OCI-LY7 (cell line): ENCODE data around the gene PSMD1. TPM values are rescaled to one million over a fixed set of nuclear protein-coding genes. Genes with fewer than 3 reads are reported as not detected.

Experiments
- BruUV-seq: library from RNA; stranded (reverse); fragments of 400-500 nt; replicated peaks from 2 replicates; lab custom pipeline; 2021; lab: Mats Ljungman, UMichigan
- CTCF ChIA-PET: fragments of 300-600 bp; sonication (Branson Sonifier 250); formaldehyde crosslinking; loops from one replicate; lab custom pipeline; 2022; ENCODE audit warnings: antibody characterized with exemption; ENCODE audit not compliant: unreplicated experiment; lab: Charles Lee
- POLR2A ChIA-PET: fragments of 300-600 bp; sonication (Branson Sonifier 250); formaldehyde crosslinking; loops from one replicate; lab custom pipeline; 2022; ENCODE audit warnings: antibody characterized with exemption; lab: Charles Lee
- DNase-seq: peaks from one replicate; pipeline ENCODE4 v3.0.0-alpha.2; 2015; ENCODE audit warnings: low spot score
- H2AFZ ChIP-seq: fragments of 200-600 bp; sonication (generic), shearing (Covaris generic); 2 replicates; pipeline ENCODE4 v1.6.1; 2014; ENCODE audit warnings: mild to moderate bottlenecking, antibody characterized with exemption, low read length, moderate library complexity
- H3K27ac ChIP-seq: fragments of 200-600 bp; sonication (generic); 2 replicates; pipeline ENCODE4 v1.5.1; 2014; ENCODE audit warnings: mixed run types, low read depth, mild to moderate bottlenecking, moderate library complexity, low read length, inconsistent platforms; ENCODE audit not compliant: poor library complexity, severe bottlenecking
- H3K36me3 ChIP-seq: fragments of 200-600 bp; sonication (generic); 2 replicates; pipeline ENCODE4 v1.6.1; 2014; ENCODE audit warnings: mild to moderate bottlenecking, antibody characterized with exemption, low read length, moderate library complexity, mixed read lengths; ENCODE audit not compliant: insufficient read depth
- H3K4me1 ChIP-seq: fragments of 200-600 bp; sonication (generic); 2 replicates; pipeline ENCODE4 v1.5.1; 2014; ENCODE audit warnings: mild to moderate bottlenecking, low read length; ENCODE audit not compliant: insufficient read depth, poor library complexity, severe bottlenecking
- H3K4me2 ChIP-seq: fragments of 200-600 bp; sonication (generic); 2 replicates; pipeline ENCODE4 v1.6.1; 2014; ENCODE audit warnings: mild to moderate bottlenecking, low read length
- H3K4me3 ChIP-seq: fragments of 200-600 bp; sonication (generic); 2 replicates; pipeline ENCODE4 v1.5.1; 2014; ENCODE audit warnings: mild to moderate bottlenecking, low read depth, low read length; ENCODE audit not compliant: poor library complexity, severe bottlenecking
- H3K79me2 ChIP-seq: fragments of 200-600 bp; sonication (generic); 2 replicates; pipeline ENCODE4 v1.6.1; 2016; ENCODE audit warnings: low read depth, mild to moderate bottlenecking, low read length, moderate library complexity, mixed read lengths; ENCODE audit not compliant: insufficient read depth
- H3K9me2 ChIP-seq: fragments of 200-600 bp; sonication (generic); 2 replicates; pipeline ENCODE4 v1.6.1; 2016; ENCODE audit warnings: mild to moderate bottlenecking, low read length, mixed read lengths; ENCODE audit not compliant: insufficient read depth
- H3K9me3 ChIP-seq: fragments of 200-600 bp; sonication (generic); 2 replicates; pipeline ENCODE4 v1.6.1; 2014; ENCODE audit warnings: mild to moderate bottlenecking, mixed run types, low read length, mixed read lengths
- H4K20me1 ChIP-seq: fragments of 200-600 bp; sonication (generic); 2 replicates; pipeline ENCODE4 v1.6.1; 2014; ENCODE audit warnings: mild to moderate bottlenecking, antibody characterized with exemption, low read length, moderate library complexity, mixed read lengths; ENCODE audit not compliant: insufficient read depth
- EZH2phosphoT487 ChIP-seq: fragments of 200-600 bp; sonication (generic); IDR thresholded peaks from 2 replicates; pipeline ENCODE4 v1.6.1; 2018; ENCODE audit warnings: low read depth, borderline replicate concordance, mild to moderate bottlenecking, mixed run types, antibody characterized with exemption, low read length, moderate library complexity, mixed read lengths
- intact Hi-C: fragments of 100-400 bp; cut with micrococcal nuclease; formaldehyde crosslinking; loops from one replicate; pipeline ENCODE4 v1.10.0; 2022; ENCODE audit not compliant: unreplicated experiment
- total RNA-seq, 2 experiments: library from RNA; depleted of rRNA in 1 of 2; stranded (reverse); fragments of >200 nt in 1 of 2; shearing (Covaris generic) in 1 of 2; gene quantifications; 2 replicates each; pipeline ENCODE4 v1.2.3, GENCODE V29; 2014 to 2022
- TF ChIP-seq, protein P1 (sequence below): fragments of 200-600 bp; sonication (generic); conservative IDR thresholded peaks from 2 replicates; pipeline ENCODE4 v1.5.1; 2014; ENCODE audit warnings: mild to moderate bottlenecking, antibody characterized with exemption, low read length, moderate library complexity, mixed read lengths

Gene PSMD1
- total RNA-seq, 2 experiments from 2014 or later = 60.5 to 105 TPM

DNA sequence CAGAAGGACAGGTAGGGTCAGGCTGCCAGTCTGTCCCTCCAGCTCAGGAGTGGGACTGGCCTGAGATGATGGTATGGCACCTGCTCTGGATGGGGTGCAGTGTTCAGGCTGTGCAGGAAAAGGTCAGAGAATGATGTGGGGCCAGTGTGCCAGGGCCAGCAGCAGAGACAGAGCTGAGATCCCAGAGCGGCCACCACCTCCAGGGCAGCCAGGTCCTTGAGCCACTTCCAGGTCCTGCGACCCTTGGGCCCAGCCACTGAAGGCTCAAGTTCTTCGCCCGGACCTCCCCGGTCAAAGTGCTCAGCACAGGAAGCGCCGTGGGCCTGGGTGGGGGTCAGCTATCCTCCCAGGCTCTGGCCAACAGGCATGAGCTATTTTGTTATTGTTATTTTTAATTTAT, 129.7 kb downstream of the PSMD1 start:
- intact Hi-C loops = no loop called here
- CTCF ChIA-PET = no interaction called here
- no TSS peak for BruUV-seq

DNA sequence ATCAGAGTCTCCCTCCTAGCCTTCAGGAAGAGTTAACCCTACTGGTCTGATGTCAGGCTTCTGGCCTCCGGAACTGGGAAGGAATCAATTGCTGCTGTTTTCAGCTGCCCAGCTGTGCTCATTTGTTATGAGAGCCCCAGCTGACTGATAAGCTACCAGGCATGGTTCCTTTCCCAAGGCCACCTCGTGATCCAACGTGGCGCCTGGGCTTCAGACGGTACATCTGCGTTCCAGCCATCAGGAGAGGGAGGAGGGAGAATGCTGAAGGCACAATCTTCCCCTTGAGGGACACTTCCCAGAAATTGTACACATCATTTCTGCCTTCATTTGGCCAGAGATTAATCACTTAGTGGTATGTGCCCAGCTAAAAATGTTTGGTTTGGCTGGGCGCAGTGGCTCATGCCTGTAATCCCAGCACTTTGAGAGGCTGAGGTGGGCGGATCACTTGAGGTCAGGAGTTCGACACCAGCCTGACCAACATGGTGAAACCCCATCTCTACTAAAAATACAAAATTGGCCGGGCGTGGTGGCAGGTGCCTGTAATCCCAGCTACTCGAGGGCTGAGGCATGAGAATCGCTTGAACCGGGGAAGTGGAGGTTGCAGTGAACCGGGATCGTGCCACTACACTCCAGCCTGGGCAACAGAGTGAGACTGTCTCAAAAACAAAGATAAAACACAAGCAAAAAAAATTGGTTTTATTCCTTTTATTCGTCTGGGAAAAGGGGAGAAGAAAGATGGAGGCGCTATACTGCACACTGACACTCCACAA, 131.3 kb downstream of the PSMD1 start:
- no peaks in the 10 kb centered on the region for H3K4me1 ChIP-seq
- no TSS peak for BruUV-seq
- intact Hi-C loops = no loop called here
- H3K27ac ChIP-seq = no peak overlapping the region
- H3K9me2 ChIP-seq = no peaks in the 10 kb centered on the region
- TF ChIP-seq, protein P1, sequence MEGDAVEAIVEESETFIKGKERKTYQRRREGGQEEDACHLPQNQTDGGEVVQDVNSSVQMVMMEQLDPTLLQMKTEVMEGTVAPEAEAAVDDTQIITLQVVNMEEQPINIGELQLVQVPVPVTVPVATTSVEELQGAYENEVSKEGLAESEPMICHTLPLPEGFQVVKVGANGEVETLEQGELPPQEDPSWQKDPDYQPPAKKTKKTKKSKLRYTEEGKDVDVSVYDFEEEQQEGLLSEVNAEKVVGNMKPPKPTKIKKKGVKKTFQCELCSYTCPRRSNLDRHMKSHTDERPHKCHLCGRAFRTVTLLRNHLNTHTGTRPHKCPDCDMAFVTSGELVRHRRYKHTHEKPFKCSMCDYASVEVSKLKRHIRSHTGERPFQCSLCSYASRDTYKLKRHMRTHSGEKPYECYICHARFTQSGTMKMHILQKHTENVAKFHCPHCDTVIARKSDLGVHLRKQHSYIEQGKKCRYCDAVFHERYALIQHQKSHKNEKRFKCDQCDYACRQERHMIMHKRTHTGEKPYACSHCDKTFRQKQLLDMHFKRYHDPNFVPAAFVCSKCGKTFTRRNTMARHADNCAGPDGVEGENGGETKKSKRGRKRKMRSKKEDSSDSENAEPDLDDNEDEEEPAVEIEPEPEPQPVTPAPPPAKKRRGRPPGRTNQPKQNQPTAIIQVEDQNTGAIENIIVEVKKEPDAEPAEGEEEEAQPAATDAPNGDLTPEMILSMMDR = no peak
- no peak for TF ChIP-seq EZH2phosphoT487
- no peak overlapping the region for H3K4me3 ChIP-seq
- ChIA-PET POLR2A (interaction anchor here (0.5 kb wide), 1 partner anchor 14 kb away, joined by 3 read pairs; no protein-coding TSS in a partner anchor), CTCF (no interaction called here)
- H3K36me3 ChIP-seq = no peaks in the 10 kb centered on the region
- H3K4me2 ChIP-seq = no peak overlapping the region
- no peak overlapping the region for H2AFZ ChIP-seq
- no peak for DNase-seq
- no peaks in the 10 kb centered on the region for H4K20me1 ChIP-seq
- H3K9me3 ChIP-seq = no peaks in the 10 kb centered on the region
- H3K79me2 ChIP-seq = no peaks in the 10 kb centered on the region

More for the DNA sequence above, 129.7 kb downstream of the PSMD1 start:
- Histone ChIP-seq H2AFZ (no peak overlapping the region), H3K79me2 (no peaks in the 10 kb centered on the region), H3K4me1 (peaks cover 8% of the 10 kb centered on the region), H3K4me2 (no peak overlapping the region), H3K36me3 (no peaks in the 10 kb centered on the region), H3K27ac (no peak overlapping the region), H4K20me1 (no peaks in the 10 kb centered on the region), H3K4me3 (no peak overlapping the region), H3K9me2 (no peaks in the 10 kb centered on the region), H3K9me3 (no peaks in the 10 kb centered on the region)
- TF ChIP-seq EZH2phosphoT487 = no peak
- TF ChIP-seq, protein P1 = no peak
- POLR2A ChIA-PET = no interaction called here
- no peak for DNase-seq

DNA sequence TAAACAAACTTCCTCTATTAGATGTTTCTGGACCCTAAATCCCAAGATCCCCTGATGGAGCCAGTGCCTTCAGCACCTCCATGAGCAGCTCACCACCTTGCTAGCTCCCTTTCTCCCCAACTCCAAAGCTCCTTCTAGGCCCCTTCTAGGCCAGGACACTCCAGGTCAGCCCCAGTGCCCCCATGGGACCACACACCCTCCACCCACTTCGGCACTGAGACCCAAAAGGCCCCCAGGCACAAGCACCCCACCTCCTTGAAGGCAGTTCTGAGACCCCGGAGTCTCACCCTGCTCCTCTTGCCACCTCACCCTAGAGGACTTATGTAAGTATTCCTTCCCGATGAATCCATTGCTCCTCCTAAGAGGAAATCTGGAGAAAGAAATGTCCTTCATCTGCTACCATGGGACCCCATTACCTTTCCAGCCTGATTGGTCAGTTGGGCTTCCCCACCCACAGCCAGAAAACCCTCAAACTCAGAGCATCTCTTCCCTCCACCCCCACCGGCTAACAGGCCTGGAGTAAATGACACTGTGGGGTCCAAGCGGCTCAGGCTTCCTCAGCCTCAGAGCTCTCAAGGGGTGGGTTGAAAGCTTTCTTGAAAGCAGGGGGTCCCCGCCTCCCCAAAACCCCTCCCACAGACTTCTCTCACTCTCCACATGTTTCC, 132.0 kb downstream of the PSMD1 start:
- CTCF ChIA-PET = no interaction called here
- intact Hi-C loops = no loop called here
- BruUV-seq = no TSS peak
- Histone ChIP-seq H3K4me3 (no peak overlapping the region), H3K27ac (no peak overlapping the region), H3K9me2 (no peaks in the 10 kb centered on the region), H2AFZ (no peak overlapping the region), H3K9me3 (no peaks in the 10 kb centered on the region), H4K20me1 (no peaks in the 10 kb centered on the region), H3K36me3 (no peaks in the 10 kb centered on the region), H3K79me2 (no peaks in the 10 kb centered on the region), H3K4me1 (no peaks in the 10 kb centered on the region), H3K4me2 (no peak overlapping the region)
- POLR2A ChIA-PET = no interaction called here
- DNase-seq = no peak
- TF ChIP-seq EZH2phosphoT487 = no peak
- TF ChIP-seq, protein P1 = no peak
